ENCODE data around the gene PNMA6F.
"Not testable (repeated sequence)": the region's sequence is repeated elsewhere in the genome, so short reads cannot be mapped to it uniquely, and the experiment has no call there.

- not testable (repeated sequence) for TF ChIP-seq CTCF (conservative IDR thresholded peaks at IDR 0.05; ENCODE audit: low read depth in 2 of 2); CREB1 (CRISPR knock-in tag; IDR thresholded peaks at IDR 0.05; ENCODE audit: low read depth); POLR2AphosphoS5 (IDR thresholded peaks at IDR 0.05; ENCODE audit: low read depth); EZH2 (IDR thresholded peaks at IDR 0.05; ENCODE audit: low read depth, unreplicated experiment); EZH2phosphoT487 (IDR thresholded peaks at IDR 0.05; ENCODE audit: unreplicated experiment); REST (IDR thresholded peaks at IDR 0.05; ENCODE audit: unreplicated experiment); JUNB (IDR thresholded peaks at IDR 0.05; ENCODE audit: unreplicated experiment); ETS1 (IDR thresholded peaks at IDR 0.05); NANOG (IDR thresholded peaks at IDR 0.05; ENCODE audit: borderline replicate concordance); STAT1 (IDR thresholded peaks at IDR 0.05; ENCODE audit: unreplicated experiment)
These were observed 37.6 kb downstream of the PNMA6F start for GRCh38 chrX:153283982-153284381.

Data from GM23338 (cell line).